GM18858 (cell line): Measurements from ENCODE around the gene FOXQ1.

Source experiments
- ATAC-seq: cut with Tn5 transposase; IDR thresholded peaks from one replicate; pipeline ENCODE4 v1.9.1; 2021; ENCODE audit not compliant: unreplicated experiment

Gene FOXQ1, protein sequence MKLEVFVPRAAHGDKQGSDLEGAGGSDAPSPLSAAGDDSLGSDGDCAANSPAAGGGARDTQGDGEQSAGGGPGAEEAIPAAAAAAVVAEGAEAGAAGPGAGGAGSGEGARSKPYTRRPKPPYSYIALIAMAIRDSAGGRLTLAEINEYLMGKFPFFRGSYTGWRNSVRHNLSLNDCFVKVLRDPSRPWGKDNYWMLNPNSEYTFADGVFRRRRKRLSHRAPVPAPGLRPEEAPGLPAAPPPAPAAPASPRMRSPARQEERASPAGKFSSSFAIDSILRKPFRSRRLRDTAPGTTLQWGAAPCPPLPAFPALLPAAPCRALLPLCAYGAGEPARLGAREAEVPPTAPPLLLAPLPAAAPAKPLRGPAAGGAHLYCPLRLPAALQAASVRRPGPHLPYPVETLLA

DNA sequence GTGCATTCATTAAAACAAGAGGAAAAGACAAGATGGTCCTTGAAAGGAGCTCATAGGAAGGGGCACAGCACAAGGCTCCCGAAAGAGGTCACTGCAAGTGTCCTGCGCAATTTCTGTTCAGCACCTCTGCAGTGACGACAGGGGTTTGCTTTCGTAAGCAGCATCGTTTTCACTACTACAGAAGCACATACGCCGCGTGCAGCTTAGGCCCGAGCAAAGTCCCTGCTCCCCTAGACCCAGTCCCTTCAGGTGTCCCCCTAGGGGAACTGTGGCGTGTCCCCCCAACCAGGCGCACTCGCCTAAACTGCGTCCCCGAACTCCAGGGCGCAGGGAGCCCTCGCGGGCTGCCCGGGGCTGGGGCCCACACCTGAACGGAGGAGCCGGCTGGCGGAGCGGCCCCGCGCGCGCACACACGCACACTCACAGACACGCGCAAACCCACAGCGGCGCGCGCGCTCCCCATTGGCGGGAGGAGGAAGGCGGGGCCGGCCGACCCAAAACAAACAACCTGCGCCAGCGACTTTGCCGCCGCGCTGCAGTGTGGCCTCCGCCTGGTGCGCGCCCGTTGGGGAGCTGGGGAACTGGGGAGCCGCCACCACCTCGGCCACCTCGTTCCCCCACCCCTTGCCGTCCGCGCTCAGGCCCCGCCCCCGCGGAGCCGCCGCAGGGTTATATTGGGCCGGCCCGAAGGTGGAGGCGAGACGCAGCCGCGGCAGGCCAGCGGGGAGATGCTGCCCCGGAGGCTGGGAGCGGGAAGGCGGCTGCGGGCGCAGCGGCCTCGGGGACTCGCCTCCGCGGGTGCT, at the start of gene FOXQ1:
TSS of gene FOXQ1 (plus strand) at position 699 of the 803 bp plus-strand sequence. CDS start 607 bp downstream, outside the sequence.
- no peak for ATAC-seq

DNA sequence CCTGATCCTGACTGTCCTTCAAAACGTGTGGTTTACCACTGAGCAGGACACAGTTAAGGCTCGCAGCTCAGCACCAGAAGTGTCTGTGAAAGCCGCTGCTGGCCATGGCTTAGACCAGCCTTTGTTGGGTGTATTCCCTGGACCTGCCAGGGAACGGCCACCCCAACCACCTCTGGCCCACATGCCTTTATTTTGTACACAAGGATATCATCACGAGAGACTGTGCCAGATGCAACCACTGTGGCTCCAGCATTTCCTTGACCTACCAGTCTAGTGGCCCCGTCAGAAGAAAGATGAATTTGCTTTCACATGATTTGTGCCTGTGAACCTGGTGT, 49.2 kb upstream of the FOXQ1 start:
- ATAC-seq = no peak

DNA sequence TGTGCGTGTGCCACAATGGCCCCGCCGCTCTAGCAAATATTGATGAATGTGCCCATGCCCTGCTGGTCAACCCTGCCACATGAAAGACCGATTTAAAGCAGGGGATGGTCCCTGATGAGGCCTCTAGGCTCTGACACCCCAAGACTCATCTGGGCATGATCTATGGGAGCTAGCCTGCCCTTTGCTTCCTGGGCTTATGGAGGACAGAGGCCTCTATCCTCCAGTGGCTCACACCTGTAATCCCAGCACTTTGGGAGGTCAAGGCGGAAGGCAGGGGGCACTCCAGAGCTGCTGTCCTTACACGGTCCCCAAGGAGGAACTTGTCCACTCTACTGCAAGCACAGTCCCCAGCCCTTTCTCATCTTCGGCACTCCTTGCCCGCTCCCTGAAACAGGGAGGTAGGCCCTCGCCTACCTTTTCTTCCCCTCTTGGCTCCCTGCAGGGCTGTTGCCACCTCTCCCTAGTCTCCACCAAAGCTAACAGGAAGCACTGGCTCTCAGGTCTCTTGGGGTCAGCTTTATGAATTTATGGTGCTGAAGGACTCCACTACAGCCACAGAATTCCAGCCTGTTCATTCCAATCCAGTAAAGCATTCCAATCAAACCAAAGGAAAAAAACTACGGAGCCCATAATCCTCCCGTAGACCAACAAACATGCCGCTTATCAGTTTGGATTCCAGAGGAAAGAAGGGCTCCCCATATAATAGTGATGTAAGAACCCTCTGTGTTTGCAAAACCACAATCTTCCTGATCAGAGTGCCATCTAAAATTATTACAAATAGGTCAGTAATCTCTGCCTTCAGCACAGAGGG, 48.7 kb upstream of the FOXQ1 start:
- ATAC-seq = no peak

DNA sequence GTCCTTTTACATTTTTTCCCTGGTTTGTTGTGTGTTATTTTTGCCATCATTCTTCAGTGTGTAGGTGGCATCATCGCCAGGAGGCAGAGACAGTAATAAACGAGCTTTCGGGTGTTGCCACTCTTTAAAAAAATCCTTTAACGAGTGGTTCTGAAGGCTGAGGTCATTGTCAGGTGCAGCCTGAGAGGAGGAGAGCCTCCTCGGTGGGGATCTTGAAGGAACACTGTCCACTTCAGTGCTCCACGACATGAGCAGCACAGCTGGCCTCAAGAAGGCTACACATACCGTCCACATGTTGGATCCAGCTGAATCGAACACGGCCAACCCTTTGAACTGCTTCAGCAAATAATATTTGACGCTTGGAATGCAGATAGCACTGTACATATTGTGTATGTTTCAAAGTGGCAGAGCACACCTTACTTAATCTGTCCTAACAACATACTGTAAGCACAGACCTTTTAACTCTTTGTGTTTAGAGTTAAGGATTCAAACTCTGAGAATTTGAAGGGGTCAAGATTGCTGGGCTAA, 48.0 kb upstream of the FOXQ1 start:
- no peak for ATAC-seq

DNA sequence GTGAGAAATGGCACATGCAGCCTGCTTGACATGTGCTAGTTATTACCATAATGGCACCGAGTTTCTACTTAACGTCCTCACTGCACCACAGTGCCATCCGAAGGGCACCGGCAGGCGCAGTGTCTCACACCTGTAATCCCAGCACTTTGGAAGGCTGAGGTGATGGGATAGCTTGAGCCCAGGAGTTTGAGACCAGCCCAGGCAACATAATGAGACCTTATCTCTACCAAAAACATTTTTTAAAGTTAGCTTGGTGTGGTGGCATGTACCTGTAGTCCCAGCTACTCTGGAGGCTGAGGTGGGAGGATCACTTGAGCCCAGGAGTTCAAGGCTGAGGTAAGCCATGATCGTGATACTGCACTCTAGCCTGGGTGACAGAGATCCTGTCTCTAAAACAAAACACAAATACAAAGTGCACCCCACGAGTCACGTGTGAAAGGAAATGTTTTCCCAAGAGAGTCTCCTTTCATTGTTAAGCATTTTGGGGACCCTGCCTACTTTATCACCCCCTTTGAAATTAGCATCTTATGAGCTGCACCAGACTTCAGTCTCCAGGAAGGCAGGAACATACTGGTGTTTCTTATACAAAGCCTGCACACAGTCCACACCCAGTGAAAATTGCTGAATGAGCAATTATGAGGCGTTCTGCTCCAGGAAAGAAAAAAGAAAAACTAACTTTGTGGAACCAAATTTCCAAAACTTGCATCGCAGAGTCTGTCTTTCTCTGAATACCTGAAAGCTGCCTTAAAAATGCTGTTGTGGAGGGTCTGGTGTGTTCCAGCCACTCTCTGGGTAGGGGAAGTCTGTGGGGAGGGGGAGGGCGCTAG, 47.1 kb upstream of the FOXQ1 start:
- no peak for ATAC-seq

DNA sequence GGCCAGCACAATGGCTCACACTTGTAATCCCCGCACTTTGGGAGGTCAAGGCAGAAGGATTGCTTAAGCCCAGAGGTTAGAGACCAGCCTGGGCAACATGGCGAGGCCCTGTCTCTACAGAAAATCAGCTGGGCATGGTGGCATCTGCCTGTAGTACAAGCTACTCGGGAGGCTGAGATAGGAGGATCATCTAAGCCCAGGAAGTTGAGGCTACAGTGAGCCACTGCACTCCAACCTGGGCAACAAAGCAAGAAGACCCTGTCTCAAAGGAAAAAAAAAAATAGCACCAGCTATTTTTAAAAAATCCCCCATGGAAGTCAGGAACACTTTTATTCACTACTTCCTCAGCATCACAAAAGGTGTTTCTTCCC, 45.2 kb upstream of the FOXQ1 start:
- ATAC-seq = no peak

DNA sequence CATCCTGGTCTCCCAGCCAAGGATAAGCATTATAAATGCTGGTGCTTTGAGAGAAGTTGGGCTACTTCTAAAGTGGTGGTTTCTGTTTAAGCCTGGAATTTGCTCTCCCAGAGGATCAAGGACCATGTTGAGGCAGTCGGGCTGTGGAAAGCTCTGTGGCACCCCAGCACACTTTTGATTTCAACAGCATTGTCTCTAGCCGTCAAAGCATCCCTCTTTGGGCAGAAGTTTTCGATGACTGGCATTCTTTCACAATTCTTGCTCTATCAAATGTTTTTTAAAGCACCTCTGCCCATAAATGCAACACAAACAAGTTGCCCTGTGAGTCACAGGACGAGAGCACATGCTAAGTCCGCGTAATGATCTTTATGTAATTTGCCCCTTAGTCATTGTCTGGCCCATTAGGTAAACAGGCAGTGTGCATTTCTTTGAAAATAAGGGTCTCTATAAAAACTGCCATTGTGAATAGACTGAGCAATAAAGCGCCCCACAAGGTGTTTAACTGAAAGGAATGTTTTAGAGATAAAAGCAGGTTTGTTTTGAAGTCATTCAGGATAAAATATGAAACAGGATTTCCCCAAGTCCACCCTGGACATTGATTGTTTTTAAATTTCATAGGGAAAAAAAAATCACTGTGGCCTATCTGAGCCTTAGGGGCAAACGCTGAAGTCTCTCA, 44.7 kb upstream of the FOXQ1 start:
- no peak for ATAC-seq

DNA sequence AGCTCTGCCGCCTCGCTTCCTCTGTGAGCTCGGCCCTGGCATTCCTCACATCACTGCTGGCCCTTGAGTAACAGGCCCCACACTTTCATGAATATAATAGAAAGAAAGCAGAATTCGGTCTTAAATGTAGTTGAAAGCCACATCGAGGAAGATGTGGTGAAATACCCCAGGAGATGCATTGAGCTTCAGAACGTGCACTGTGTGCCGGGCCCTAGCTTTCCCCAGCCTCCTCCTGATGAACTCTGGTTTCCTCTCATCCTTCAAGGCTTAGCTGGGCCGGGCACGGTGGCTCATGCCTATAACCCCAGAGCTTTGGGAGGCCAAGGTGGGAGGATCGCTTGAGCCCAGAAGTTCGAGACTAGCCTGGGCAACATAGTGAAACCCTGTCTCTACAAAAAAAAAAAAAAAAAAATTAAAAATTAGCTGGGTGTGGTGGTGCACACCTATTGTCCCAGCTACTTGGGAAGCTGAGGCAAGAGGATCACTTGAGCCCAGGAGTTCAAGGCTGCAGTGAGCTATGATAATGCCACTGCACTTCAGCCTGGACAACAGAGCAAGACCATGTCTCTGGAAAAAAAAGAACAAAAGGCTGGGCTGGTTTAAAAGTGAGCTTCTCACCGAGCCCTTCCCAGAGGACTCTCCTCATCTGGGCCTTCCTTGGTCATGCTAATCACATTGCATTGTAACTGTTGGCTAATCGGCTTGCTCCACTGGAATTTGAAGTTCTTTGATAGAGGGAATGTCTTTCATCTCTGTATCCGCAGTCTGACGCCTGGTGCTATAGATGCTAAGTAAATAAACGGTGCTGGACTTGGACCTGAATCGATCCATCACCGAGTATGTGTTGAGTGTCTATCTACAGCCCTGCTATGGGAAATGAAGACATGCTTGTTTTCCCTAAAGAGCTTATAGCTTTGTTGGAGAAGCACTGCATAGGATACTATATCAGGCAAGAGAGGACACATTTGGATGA, 43.8 kb upstream of the FOXQ1 start:
- ATAC-seq = no peak

DNA sequence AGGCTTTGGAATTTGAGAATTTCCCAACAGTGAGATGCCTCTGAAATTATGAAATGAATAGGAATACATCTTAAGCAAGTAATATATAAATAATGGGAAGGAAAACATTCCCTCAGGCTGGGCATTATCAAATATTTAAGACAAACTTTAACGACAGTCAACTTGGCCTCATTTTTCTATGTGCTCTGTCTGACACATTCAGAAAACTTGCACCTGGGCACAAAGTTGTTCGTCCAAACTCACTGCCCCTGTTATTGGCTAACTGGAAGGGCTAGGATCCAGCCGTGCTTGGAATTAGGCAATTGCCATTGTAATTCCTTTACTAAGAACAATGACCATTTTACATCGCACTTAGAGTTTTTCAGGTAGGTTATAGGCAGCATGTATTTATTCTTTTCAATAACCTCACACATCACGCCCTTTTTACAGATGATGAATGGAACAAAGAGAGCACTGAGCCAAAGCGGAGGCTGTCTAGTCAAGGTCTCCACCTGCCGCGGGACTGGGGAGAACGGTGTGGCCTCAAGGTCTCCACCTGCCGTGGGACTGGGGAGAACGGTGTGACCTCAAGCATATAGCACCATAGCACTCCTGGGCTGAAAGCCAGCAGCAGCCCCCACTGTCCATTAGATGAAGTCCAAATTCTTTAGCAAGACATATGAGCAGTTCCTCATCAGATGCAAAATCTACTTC, 40.7 kb upstream of the FOXQ1 start:
- ATAC-seq = no peak

DNA sequence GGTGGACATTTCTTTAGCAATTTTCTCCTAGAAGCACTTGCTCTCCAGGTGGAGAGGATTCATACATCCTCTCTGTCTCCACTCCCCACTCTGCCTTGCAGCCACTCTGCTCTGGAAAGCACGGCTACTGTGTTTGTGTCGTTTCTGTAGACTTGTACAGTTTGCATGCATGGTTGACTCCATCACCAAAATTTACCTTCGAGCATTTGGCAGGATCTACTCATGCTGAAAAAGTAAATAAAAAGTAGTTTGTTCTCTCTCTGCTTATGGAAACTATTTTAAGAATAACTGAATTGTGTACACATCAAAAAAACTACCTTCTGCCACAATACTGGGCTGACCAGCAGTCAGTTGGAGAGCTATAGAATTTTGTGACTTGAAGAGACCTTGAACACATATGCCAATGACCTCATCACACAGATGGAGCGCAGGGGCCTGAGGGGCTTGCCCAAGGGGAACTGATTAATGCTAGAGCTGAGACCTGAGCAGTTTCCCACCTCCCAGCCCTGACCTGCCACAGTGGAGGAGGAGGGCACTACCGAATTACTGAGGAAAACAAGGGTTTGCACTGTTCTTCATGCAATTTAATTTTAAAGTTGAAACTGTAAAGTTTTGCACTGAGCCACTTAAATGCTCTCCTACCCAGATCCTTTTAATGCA, 33.7 kb upstream of the FOXQ1 start:
- no peak for ATAC-seq

DNA sequence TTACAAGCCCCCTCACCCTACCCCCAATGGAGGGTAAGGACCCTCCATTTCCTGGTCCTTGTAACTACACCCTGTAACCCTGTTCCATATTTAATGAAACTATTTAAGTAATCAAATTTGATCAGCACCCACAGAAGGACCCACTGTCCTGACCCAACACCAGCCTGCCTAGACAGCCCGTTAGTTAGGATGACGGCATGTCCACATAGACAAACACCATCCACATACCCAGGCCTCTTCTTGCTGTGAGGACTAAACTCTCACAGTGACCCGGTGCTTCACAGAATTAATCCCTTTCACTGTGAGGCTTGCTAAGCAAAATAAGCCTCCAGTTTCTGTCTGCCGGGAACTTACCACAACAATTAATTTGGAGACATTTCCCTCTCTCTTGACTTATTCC, 32.8 kb upstream of the FOXQ1 start:
- no peak for ATAC-seq

DNA sequence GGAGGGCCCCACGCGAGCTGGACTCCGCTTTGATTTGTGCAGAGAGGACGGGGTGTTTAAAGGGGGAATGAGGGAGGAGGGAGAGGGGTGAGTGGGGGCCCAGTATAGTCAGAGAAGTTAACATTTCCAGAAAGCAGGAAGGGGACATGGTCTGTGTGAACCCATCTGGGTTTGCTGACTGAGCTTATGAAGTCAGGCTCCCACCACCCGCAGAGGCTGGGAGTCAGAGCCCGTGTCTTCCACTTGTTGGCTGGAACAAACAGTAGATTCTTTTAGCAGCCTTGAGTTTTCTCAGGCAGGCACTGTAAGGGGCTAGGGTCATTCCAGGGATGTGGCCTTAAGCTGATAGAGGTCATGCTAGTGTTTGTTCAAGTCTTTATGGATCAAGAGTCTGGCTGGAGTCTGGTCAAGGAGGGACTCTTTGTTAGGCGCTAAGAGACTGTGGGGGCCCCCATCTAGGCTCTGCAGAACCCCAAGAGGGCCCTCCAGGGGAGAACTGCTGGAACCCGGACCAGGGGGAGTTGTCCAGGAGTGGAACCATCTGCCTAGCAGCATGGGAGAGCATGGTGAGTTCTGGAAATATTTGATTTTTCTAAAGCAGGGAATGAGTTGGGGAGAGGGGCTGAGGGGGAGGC, 31.1 kb upstream of the FOXQ1 start:
- ATAC-seq = no peak

DNA sequence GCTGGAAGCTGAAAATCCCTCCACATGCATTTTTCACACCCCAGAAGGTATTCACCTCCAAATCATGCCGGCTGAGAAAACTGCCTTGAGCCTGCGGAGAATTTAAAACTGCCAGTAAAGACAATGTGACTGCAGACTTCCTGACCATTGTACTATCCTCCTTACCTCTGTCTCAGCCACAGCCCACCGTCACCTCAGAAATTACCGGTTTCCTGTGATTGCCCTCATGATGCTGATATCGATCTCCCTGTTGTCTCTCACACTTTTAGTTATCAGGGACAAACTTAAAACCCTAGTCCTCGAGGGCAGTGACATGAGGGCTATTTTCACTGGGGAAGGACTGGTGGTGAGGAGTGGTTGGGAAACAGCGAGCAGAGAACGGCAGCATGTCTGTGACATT, 30.2 kb upstream of the FOXQ1 start:
- no peak for ATAC-seq

DNA sequence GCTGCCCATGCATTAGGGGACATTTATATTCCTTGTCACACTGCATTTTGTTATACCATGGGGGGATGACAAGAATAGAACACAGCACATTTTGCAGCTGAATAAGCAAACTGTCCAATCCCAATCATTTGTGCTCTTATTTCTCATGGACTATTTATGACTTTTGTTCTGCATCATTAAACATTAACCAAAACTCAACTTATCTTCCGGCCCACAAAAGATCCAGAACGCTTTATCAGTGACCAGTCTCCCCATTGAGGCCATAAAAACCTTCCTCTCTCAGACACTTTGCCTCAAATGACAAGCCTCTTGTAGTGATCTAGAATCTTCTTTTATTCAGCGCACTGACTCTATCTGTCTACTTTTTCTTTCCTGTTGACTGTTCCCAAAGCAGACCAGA, 28.4 kb upstream of the FOXQ1 start:
- ATAC-seq = no peak

DNA sequence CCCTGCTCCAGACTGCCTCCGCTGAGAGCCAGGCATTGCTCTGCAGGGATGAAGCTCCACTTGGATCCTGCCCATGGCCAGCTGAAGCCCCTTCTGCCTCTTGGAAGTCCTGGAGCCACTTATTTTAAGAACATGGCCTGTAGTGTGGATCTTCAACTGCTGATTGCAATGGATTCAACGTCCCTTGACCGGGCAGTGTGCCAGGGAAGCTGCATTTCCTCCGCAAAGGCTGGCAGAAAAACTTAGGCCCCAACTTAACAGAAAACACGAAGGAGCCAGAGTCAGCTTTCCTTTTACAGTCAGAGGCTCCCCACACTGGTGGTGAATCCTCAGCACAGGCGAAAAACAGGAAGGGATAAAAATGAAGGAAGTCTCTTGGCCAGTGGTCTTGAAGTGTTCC, 26.3 kb upstream of the FOXQ1 start:
- no peak for ATAC-seq

DNA sequence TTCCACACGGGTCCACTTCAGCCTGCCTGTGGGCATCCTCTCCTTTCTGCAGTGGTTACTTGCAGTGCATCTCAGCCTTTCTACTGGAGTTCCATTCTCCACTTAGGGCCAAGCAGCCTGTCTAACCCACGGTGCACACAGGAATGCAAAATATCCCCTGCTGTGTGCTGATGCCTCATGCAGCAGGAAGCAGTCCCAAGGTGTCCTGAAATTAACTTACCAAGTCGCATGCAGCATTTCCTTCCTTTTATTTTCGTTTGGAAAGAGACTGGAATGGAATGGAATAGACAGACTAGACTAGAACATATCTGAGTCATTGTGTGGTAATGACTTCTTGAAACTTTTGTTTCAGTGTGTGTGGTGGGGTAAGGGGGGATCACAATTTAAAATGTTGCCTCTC, 25.9 kb upstream of the FOXQ1 start:
- ATAC-seq = no peak

DNA sequence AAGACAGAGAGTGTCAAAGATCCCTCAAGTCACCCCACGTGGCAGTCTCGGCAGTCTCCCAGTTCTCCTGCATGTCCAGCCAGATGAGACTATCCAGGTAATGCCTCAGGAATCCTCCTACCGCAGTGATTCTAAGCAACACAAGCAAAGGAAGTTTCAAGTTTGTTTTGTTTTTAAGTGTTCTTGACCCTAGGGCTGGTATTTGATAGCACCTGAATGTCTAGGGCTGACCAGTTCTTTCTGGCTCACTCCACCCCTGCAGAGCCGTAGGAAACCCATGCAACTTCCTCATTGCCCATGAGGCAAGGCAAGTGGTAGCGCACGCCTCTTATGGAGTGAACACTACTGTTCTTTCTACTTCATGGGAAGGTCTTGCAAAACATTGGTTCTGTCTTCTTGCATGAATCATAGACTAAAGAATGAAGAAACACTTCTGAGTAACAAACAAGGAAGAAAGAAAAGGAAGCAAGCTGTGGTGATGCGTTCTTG, 24.8 kb upstream of the FOXQ1 start:
- ATAC-seq = no peak
